HCT116 (cell line): ENCODE measurements around the gene CCDC91. TPM values are rescaled to one million over a fixed set of nuclear protein-coding genes. Genes with fewer than 3 reads are reported as not detected.

ENCODE experiments used
- ATAC-seq: fragments of 200-7000 bp; cut with Tn5 transposase; 2 replicates; pipeline ENCODE4 v1.9.1; 2020; ENCODE audit warnings: mild to moderate bottlenecking, moderate library complexity
- BruUV-seq: library from RNA; stranded (reverse); fragments of 400-500 nt; replicated peaks from 2 replicates; lab custom pipeline; 2021; lab: Mats Ljungman, UMichigan
- CTCF ChIA-PET: fragments of 300-600 bp; sonication (Branson Sonifier 250); formaldehyde crosslinking; loops from one replicate; lab custom pipeline; 2021; ENCODE audit warnings: antibody characterized with exemption; lab: Charles Lee
- POLR2A ChIA-PET: fragments of 300-600, 350-600 bp; sonication (Branson Sonifier 250); formaldehyde crosslinking; loops from one replicate; lab custom pipeline; 2021; ENCODE audit warnings: antibody characterized with exemption; lab: Charles Lee
- RAD21 ChIA-PET, 2 experiments: fragments of 300-600 bp; sonication (Branson Sonifier 250); formaldehyde crosslinking; loops; one replicate each; lab custom pipeline; 2023; ENCODE audit warnings: low total read pairs in 2 of 2; ENCODE audit not compliant: uncharacterized antibody in 2 of 2, unreplicated experiment in 2 of 2, low non-redundant PET in 1 of 2; lab: Charles Lee
- DNase-seq: peaks from one replicate; pipeline ENCODE4 v3.0.0-alpha.2; 2010; ENCODE audit warnings: low read depth, low spot score
- H2AFZ ChIP-seq: fragments of 200-600 bp; shearing (Covaris generic), sonication (generic); 2 replicates; pipeline ENCODE4 v1.6.1; 2017; ENCODE audit warnings: low read depth, mixed run types, mixed read lengths, antibody characterized with exemption, low read length; ENCODE audit not compliant: poor library complexity, severe bottlenecking
- H3K27ac ChIP-seq: 2 replicates; pipeline ENCODE4 v1.5.1; 2012; ENCODE audit warnings: low read depth, low read length
- H3K27me3 ChIP-seq: fragments of 200-600 bp; sonication (generic); 2 replicates; pipeline ENCODE4 v1.6.1; 2016; ENCODE audit warnings: mixed run types, low read length, mixed read lengths; ENCODE audit not compliant: insufficient read depth
- H3K36me3 ChIP-seq, 2 experiments: fragments of 200-500 bp in 1 of 2; fragments of 200-600 bp in 1 of 2; sonication (Bioruptor generic) in 1 of 2; sonication (generic) in 1 of 2; 2 replicates each; pipeline versions ENCODE4 v1.5.1 to v1.6.1; 2014 to 2016; ENCODE audit warnings: low read length in 2 of 2, inconsistent platforms in 1 of 2, mixed read lengths in 1 of 2, mixed run types in 1 of 2; ENCODE audit not compliant: insufficient read depth in 2 of 2, control insufficient read depth in 1 of 2
- H3K4me1 ChIP-seq, 2 experiments: fragments of 200-600 bp in 1 of 2; sonication (generic) in 1 of 2; 2 replicates each; pipeline versions ENCODE4 v1.5.1 to v1.6.1; 2012 to 2017; ENCODE audit warnings: low read length in 2 of 2, inconsistent platforms in 1 of 2, mild to moderate bottlenecking in 1 of 2, mixed read lengths in 1 of 2, mixed run types in 1 of 2, moderate library complexity in 1 of 2; ENCODE audit not compliant: insufficient read depth in 2 of 2, control insufficient read depth in 1 of 2
- H3K4me2 ChIP-seq: fragments of 200-600 bp; sonication (generic); 2 replicates; pipeline ENCODE4 v1.6.1; 2017; ENCODE audit warnings: mixed run types, low read length, mixed read lengths
- H3K4me3 ChIP-seq, 2 experiments: fragments of 200-600 bp in 1 of 2; sonication (generic) in 1 of 2; replicated peaks in 1 of 2; 2 replicates each; pipeline ENCODE4 v1.5.1; 2011 to 2016; ENCODE audit warnings: low read length in 2 of 2, control low read depth in 1 of 2, low read depth in 1 of 2, mild to moderate bottlenecking in 1 of 2, mixed read lengths in 1 of 2, mixed run types in 1 of 2
- H3K79me2 ChIP-seq: fragments of 200-600 bp; sonication (generic); 2 replicates; pipeline ENCODE4 v1.6.1; 2017; ENCODE audit warnings: mild to moderate bottlenecking, mixed run types, low read length, moderate library complexity, mixed read lengths; ENCODE audit not compliant: insufficient read depth
- H3K9ac ChIP-seq: fragments of 200-600 bp; sonication (generic); 2 replicates; pipeline ENCODE4 v1.6.1; 2016; ENCODE audit warnings: low read length, mixed read lengths
- H3K9me2 ChIP-seq: fragments of 200-600 bp; sonication (generic), shearing (Covaris generic); 2 replicates; pipeline ENCODE4 v1.6.1; 2017; ENCODE audit warnings: mixed run types, mild to moderate bottlenecking, moderate library complexity; ENCODE audit not compliant: insufficient read depth
- H3K9me3 ChIP-seq, 2 experiments: fragments of 200-500 bp in 1 of 2; fragments of 200-600 bp in 1 of 2; sonication (Bioruptor generic) in 1 of 2; sonication (generic) in 1 of 2; 2 replicates each; pipeline ENCODE4 v1.6.1; 2014 to 2017; ENCODE audit warnings: low read length in 2 of 2, mixed read lengths in 2 of 2, inconsistent platforms in 1 of 2, low read depth in 1 of 2, mild to moderate bottlenecking in 1 of 2, mixed run types in 1 of 2, moderate library complexity in 1 of 2; ENCODE audit not compliant: control insufficient read depth in 1 of 2, insufficient read depth in 1 of 2
- H4K20me1 ChIP-seq: fragments of 200-600 bp; sonication (generic), shearing (Covaris generic); 2 replicates; pipeline ENCODE4 v1.6.1; 2017; ENCODE audit warnings: mixed run types, mild to moderate bottlenecking, moderate library complexity; ENCODE audit not compliant: insufficient read depth
- ATF3 ChIP-seq: IDR thresholded peaks from 2 replicates; pipeline ENCODE4 v1.6.1; 2012
- CEBPB ChIP-seq: IDR thresholded peaks from 2 replicates; pipeline ENCODE4 v1.6.1; 2012; ENCODE audit warnings: low read depth
- JUND ChIP-seq: IDR thresholded peaks from 2 replicates; pipeline ENCODE4 v1.6.1; 2012
- POLR2AphosphoS5 ChIP-seq: IDR thresholded peaks from 2 replicates; pipeline ENCODE4 v1.6.1; 2011; ENCODE audit warnings: mild to moderate bottlenecking, low read depth, low read length, moderate library complexity
- SP1 ChIP-seq: IDR thresholded peaks from 2 replicates; pipeline ENCODE4 v1.6.1; 2012; ENCODE audit warnings: low read depth
- intact Hi-C: fragments of 100-400 bp; cut with micrococcal nuclease; formaldehyde crosslinking; loops from 2 replicates; pipeline ENCODE4 v1.10.0; 2022
- total RNA-seq: library from RNA; stranded (reverse); gene quantifications from one replicate; pipeline ENCODE4 v1.2.1, GENCODE V29; 2021; ENCODE audit not compliant: unreplicated experiment
- TF ChIP-seq, protein P1 (sequence below): IDR thresholded peaks from 2 replicates; pipeline ENCODE4 v1.6.1; 2012; ENCODE audit warnings: low read depth

Gene CCDC91
- total RNA-seq, 1 experiment from 2014 or later, result 18.1 TPM

GRCh38 chr12:28415755-28416154 is 225.5 kb downstream of the CCDC91 start:
- no peak for ATAC-seq
- RAD21 ChIA-PET, result no interaction called here
- H3K4me2 ChIP-seq, result no peak overlapping the region

More at GRCh38 chr12:28415755-28416154, 225.5 kb downstream of the CCDC91 start:
- TF ChIP-seq, protein P1, sequence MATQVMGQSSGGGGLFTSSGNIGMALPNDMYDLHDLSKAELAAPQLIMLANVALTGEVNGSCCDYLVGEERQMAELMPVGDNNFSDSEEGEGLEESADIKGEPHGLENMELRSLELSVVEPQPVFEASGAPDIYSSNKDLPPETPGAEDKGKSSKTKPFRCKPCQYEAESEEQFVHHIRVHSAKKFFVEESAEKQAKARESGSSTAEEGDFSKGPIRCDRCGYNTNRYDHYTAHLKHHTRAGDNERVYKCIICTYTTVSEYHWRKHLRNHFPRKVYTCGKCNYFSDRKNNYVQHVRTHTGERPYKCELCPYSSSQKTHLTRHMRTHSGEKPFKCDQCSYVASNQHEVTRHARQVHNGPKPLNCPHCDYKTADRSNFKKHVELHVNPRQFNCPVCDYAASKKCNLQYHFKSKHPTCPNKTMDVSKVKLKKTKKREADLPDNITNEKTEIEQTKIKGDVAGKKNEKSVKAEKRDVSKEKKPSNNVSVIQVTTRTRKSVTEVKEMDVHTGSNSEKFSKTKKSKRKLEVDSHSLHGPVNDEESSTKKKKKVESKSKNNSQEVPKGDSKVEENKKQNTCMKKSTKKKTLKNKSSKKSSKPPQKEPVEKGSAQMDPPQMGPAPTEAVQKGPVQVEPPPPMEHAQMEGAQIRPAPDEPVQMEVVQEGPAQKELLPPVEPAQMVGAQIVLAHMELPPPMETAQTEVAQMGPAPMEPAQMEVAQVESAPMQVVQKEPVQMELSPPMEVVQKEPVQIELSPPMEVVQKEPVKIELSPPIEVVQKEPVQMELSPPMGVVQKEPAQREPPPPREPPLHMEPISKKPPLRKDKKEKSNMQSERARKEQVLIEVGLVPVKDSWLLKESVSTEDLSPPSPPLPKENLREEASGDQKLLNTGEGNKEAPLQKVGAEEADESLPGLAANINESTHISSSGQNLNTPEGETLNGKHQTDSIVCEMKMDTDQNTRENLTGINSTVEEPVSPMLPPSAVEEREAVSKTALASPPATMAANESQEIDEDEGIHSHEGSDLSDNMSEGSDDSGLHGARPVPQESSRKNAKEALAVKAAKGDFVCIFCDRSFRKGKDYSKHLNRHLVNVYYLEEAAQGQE, result no peak
- TF ChIP-seq POLR2AphosphoS5 (no peak), ATF3 (no peak), CEBPB (no peak), SP1 (no peak), JUND (no peak)
- Histone ChIP-seq H3K27ac (no peak overlapping the region), H3K9me2 (no peaks in the 10 kb centered on the region), H3K4me3 (no peak overlapping the region), H3K9ac (no peak overlapping the region), H3K4me1 (no peaks in the 10 kb centered on the region), H2AFZ (no peak overlapping the region), H3K36me3 (no peaks in the 10 kb centered on the region), H3K27me3 (no peaks in the 10 kb centered on the region), H3K9me3 (no peaks in the 10 kb centered on the region), H4K20me1 (no peaks in the 10 kb centered on the region), H3K79me2 (no peaks in the 10 kb centered on the region)
- POLR2A ChIA-PET, result no interaction called here
- no TSS peak for BruUV-seq
- CTCF ChIA-PET, result no interaction called here
- DNase-seq, result no peak
- intact Hi-C loops, result no loop called here
